ENCODE data around the gene RASA2. TPM values are rescaled to one million over a fixed set of nuclear protein-coding genes. Genes with fewer than 3 reads are reported as not detected.

RASA2 gene
- total RNA-seq = 10 to 100 TPM; 53.7 to 54.5 TPM

- H3K36me3 Mint-ChIP-seq (ENCODE audit: low read depth) = peaks cover 37% of the 10 kb centered on the region
- H3K27me3 Mint-ChIP-seq = no peaks in the 10 kb centered on the region
- ChIA-PET POLR2A (interaction anchor here (0.6 to 5.6 kb wide), 38 partner anchors 10 to 1067 kb away, joined by 3 to 194 read pairs (median 6); partner anchors contain the start of genes ATP1B3, PXYLP1 and RNF7), CTCF (interaction anchor here (0.7 to 2.9 kb wide), 11 partner anchors 12 to 388 kb away, joined by 3 to 12 read pairs (median 4); no protein-coding TSS in a partner anchor)
- peaks cover 63% of the 10 kb centered on the region for H3K4me1 Mint-ChIP-seq
- peak within 1 kb of the TSS; percentile 96 for H3K27ac Mint-ChIP-seq
- peak; percentile 75 for DNase-seq
- no peaks in the 10 kb centered on the region for H3K9me3 Mint-ChIP-seq
- peak within 1 kb of the TSS; percentile 87 for H3K4me3 Mint-ChIP-seq
These were observed at the start of gene RASA2 for GRCh38 chr3:141486746-141487520. RASA2 (plus strand) TSS chr3:141487027; CDS start chr3:141487084, 57 bp downstream.

GRCh38 chr3:141439589-141439988, 47.2 kb upstream of the RASA2 start:
- Mint-ChIP-seq H3K9me3 (no peaks in the 10 kb centered on the region), H3K4me1 (peaks cover 29% of the 10 kb centered on the region), H3K27me3 (no peaks in the 10 kb centered on the region), H3K4me3 (no peak overlapping the region), H3K27ac (peak overlapping the region; percentile 18), H3K36me3 (ENCODE audit: low read depth) (peaks cover 40% of the 10 kb centered on the region)
- no peak for DNase-seq
- ChIA-PET CTCF (interaction anchor here (1.1 to 4.9 kb wide), 8 partner anchors 14 to 134 kb away, joined by 6 to 58 read pairs (median 14); no protein-coding TSS in a partner anchor), POLR2A (interaction anchor here (1.4 to 3.4 kb wide), 2 partner anchors 9 to 27 kb away, joined by 6 to 20 read pairs; no protein-coding TSS in a partner anchor)

- POLR2A ChIA-PET = interaction anchor here (0.7 to 3.4 kb wide), 6 partner anchors 28 to 133 kb away, joined by 3 to 20 read pairs (median 5); partner anchors contain the start of gene ZBTB38
- no peak for DNase-seq
- H3K27ac Mint-ChIP-seq = peak overlapping the region; percentile 81
- CTCF ChIA-PET = interaction anchor here (0.7 to 4.9 kb wide), 26 partner anchors 9 to 209 kb away, joined by 3 to 58 read pairs (median 6); partner anchors contain the start of gene PXYLP1
- H3K9me3 Mint-ChIP-seq = no peaks in the 10 kb centered on the region
- H3K4me1 Mint-ChIP-seq = peaks cover 29% of the 10 kb centered on the region
- H3K27me3 Mint-ChIP-seq = no peaks in the 10 kb centered on the region
- H3K4me3 Mint-ChIP-seq = no peak overlapping the region
- peaks cover 52% of the 10 kb centered on the region for H3K36me3 Mint-ChIP-seq (ENCODE audit: low read depth)
These were observed 45.9 kb upstream of the RASA2 start for GRCh38 chr3:141440942-141441341.

GRCh38 chr3:141441381-141442364, 45.2 kb upstream of the RASA2 start:
- Mint-ChIP-seq H3K27ac (peak overlapping the region; percentile 81), H3K9me3 (no peaks in the 10 kb centered on the region), H3K36me3 (ENCODE audit: low read depth) (peaks cover 58% of the 10 kb centered on the region), H3K4me1 (peaks cover 31% of the 10 kb centered on the region), H3K27me3 (no peaks in the 10 kb centered on the region), H3K4me3 (no peak overlapping the region)
- ChIA-PET POLR2A (interaction anchor here (0.5 to 3.4 kb wide), 13 partner anchors 13 to 298 kb away, joined by 3 to 20 read pairs (median 4); partner anchors contain the start of gene ZBTB38), CTCF (interaction anchor here (0.6 to 4.9 kb wide), 34 partner anchors 8 to 1049 kb away, joined by 3 to 58 read pairs (median 4); partner anchors contain the start of gene PXYLP1)
- DNase-seq = peak; percentile 84

- peaks cover 61% of the 10 kb centered on the region for H3K36me3 Mint-ChIP-seq (ENCODE audit: low read depth)
- no peaks in the 10 kb centered on the region for H3K27me3 Mint-ChIP-seq
- DNase-seq = no peak
- H3K27ac Mint-ChIP-seq = peak overlapping the region; percentile 23
- no peaks in the 10 kb centered on the region for H3K9me3 Mint-ChIP-seq
- H3K4me3 Mint-ChIP-seq = no peak overlapping the region
- H3K4me1 Mint-ChIP-seq = peaks cover 31% of the 10 kb centered on the region
- ChIA-PET POLR2A (interaction anchor here (0.5 to 3.4 kb wide), 10 partner anchors 12 to 297 kb away, joined by 3 to 20 read pairs (median 4); no protein-coding TSS in a partner anchor), CTCF (interaction anchor here (0.6 to 4.9 kb wide), 22 partner anchors 8 to 211 kb away, joined by 3 to 58 read pairs (median 6); partner anchors contain the start of gene PXYLP1)
These were observed 44.4 kb upstream of the RASA2 start for GRCh38 chr3:141442446-141442845.

- no peak for DNase-seq
- peaks cover 63% of the 10 kb centered on the region for H3K36me3 Mint-ChIP-seq (ENCODE audit: low read depth)
- CTCF ChIA-PET = interaction anchor here (0.8 to 4.9 kb wide), 10 partner anchors 11 to 211 kb away, joined by 3 to 58 read pairs (median 10); partner anchors contain the start of gene PXYLP1
- POLR2A ChIA-PET = interaction anchor here (1.4 to 2.4 kb wide), 3 partner anchors 58 to 131 kb away, joined by 5 to 11 read pairs (median 5); no protein-coding TSS in a partner anchor
- no peak overlapping the region for H3K27ac Mint-ChIP-seq
- peaks cover 31% of the 10 kb centered on the region for H3K4me1 Mint-ChIP-seq
- H3K27me3 Mint-ChIP-seq = no peaks in the 10 kb centered on the region
- H3K4me3 Mint-ChIP-seq = no peak overlapping the region
- no peaks in the 10 kb centered on the region for H3K9me3 Mint-ChIP-seq
These were observed 43.9 kb upstream of the RASA2 start for GRCh38 chr3:141442914-141443313.

- H3K27ac Mint-ChIP-seq = no peak overlapping the region
- H3K36me3 Mint-ChIP-seq (ENCODE audit: low read depth) = peaks cover 56% of the 10 kb centered on the region
These were observed 42.1 kb upstream of the RASA2 start for GRCh38 chr3:141444586-141445285.

GRCh38 chr3:141445990-141446389, 40.8 kb upstream of the RASA2 start:
- Mint-ChIP-seq H3K27ac (no peak overlapping the region), H3K4me3 (no peak overlapping the region), H3K36me3 (ENCODE audit: low read depth) (peaks cover 51% of the 10 kb centered on the region), H3K4me1 (peaks cover 17% of the 10 kb centered on the region), H3K9me3 (no peaks in the 10 kb centered on the region), H3K27me3 (no peaks in the 10 kb centered on the region)
- POLR2A ChIA-PET = no interaction called here
- CTCF ChIA-PET = interaction anchor here (0.6 to 1.6 kb wide), 4 partner anchors 9 to 140 kb away, joined by 3 to 7 read pairs (median 3); no protein-coding TSS in a partner anchor
- DNase-seq = no peak

More at GRCh38 chr3:141444586-141445285, 42.1 kb upstream of the RASA2 start:
- no peak for DNase-seq
- ChIA-PET CTCF (interaction anchor here (1.4 to 1.7 kb wide), 3 partner anchors 13 to 84 kb away, joined by 3 to 4 read pairs (median 4); no protein-coding TSS in a partner anchor), POLR2A (no interaction called here)
- no peaks in the 10 kb centered on the region for H3K27me3 Mint-ChIP-seq
- H3K4me3 Mint-ChIP-seq = no peak overlapping the region
- H3K9me3 Mint-ChIP-seq = no peaks in the 10 kb centered on the region
- peaks cover 26% of the 10 kb centered on the region for H3K4me1 Mint-ChIP-seq

GRCh38 chr3:141446737-141447136, 40.1 kb upstream of the RASA2 start:
- H3K27me3 Mint-ChIP-seq = no peaks in the 10 kb centered on the region
- ChIA-PET POLR2A (no interaction called here), CTCF (interaction anchor here (1.0 to 2.1 kb wide), 4 partner anchors 8 to 86 kb away, joined by 3 to 7 read pairs (median 5); no protein-coding TSS in a partner anchor)
- H3K27ac Mint-ChIP-seq = no peak overlapping the region
- H3K9me3 Mint-ChIP-seq = no peaks in the 10 kb centered on the region
- no peak for DNase-seq
- H3K4me3 Mint-ChIP-seq = no peak overlapping the region
- H3K4me1 Mint-ChIP-seq = peaks cover 10% of the 10 kb centered on the region
- H3K36me3 Mint-ChIP-seq (ENCODE audit: low read depth) = peaks cover 46% of the 10 kb centered on the region

- Mint-ChIP-seq H3K9me3 (no peaks in the 10 kb centered on the region), H3K27ac (no peak overlapping the region), H3K4me1 (peaks cover 4% of the 10 kb centered on the region), H3K27me3 (no peaks in the 10 kb centered on the region), H3K36me3 (ENCODE audit: low read depth) (peaks cover 43% of the 10 kb centered on the region), H3K4me3 (no peak overlapping the region)
- ChIA-PET POLR2A (no interaction called here), CTCF (interaction anchor here (1.0 to 2.1 kb wide), 2 partner anchors 84 to 87 kb away, joined by 3 to 7 read pairs; no protein-coding TSS in a partner anchor)
- no peak for DNase-seq
These were observed 39.4 kb upstream of the RASA2 start for GRCh38 chr3:141447383-141447782.

- H3K4me1 Mint-ChIP-seq = peaks cover 3% of the 10 kb centered on the region
- no peaks in the 10 kb centered on the region for H3K27me3 Mint-ChIP-seq
- ChIA-PET POLR2A (no interaction called here), CTCF (interaction anchor here (0.7 to 2.4 kb wide), 7 partner anchors 85 to 145 kb away, joined by 3 to 20 read pairs (median 7); no protein-coding TSS in a partner anchor)
- H3K4me3 Mint-ChIP-seq = no peak overlapping the region
- H3K36me3 Mint-ChIP-seq (ENCODE audit: low read depth) = peaks cover 31% of the 10 kb centered on the region
- no peaks in the 10 kb centered on the region for H3K9me3 Mint-ChIP-seq
- H3K27ac Mint-ChIP-seq = no peak overlapping the region
- DNase-seq = no peak
These were observed 38.1 kb upstream of the RASA2 start for GRCh38 chr3:141448606-141449220.

Data from activated CD4-positive, alpha-beta memory T cell treated with anti-CD3 and anti-CD28 coated beads, Interleukin-2, amount 10 ng/mL, durations not matched to agents 7 days and 5 days (primary cell).